ENCODE measurements around the gene PNLIPRP2. TPM values are rescaled to one million over a fixed set of nuclear protein-coding genes. Genes with fewer than 3 reads are reported as not detected.

PNLIPRP2 gene
- polyA plus RNA-seq, 1 donor (not counting 4 experiments of a cell fraction or from before 2014, with no cell fraction given): not detected

- no peak overlapping the region for H3K4me2 ChIP-seq (ENCODE audit: control insufficient read depth, extremely low read depth, insufficient read depth, low read depth, low read length)
- no peaks in the 10 kb centered on the region for H3K27me3 ChIP-seq (ENCODE audit: control insufficient read depth, extremely low read depth, insufficient read depth, low read length)
- no peaks in the 10 kb centered on the region for H3K79me2 ChIP-seq (ENCODE audit: control insufficient read depth, insufficient read depth, low read length)
- H2AFZ ChIP-seq (ENCODE audit: control insufficient read depth, low read length): no peak overlapping the region
- DNase-seq (ENCODE audit: low read depth, low spot score) (no peak), FAIRE-seq (no peak)
- no peaks in the 10 kb centered on the region for H4K20me1 ChIP-seq (ENCODE audit: control insufficient read depth, extremely low read depth, insufficient read depth, low read length)
- no peaks in the 10 kb centered on the region for H3K9me3 ChIP-seq (ENCODE audit: control insufficient read depth, low read depth, low read length)
- no peak for TF ChIP-seq EZH2 (IDR thresholded peaks at IDR 0.05; ENCODE audit: low read length)
- TF ChIP-seq CTCF (optimal IDR thresholded peaks at IDR 0.05 in 1 of 3, IDR thresholded peaks at IDR 0.05 in 1 of 3, conservative IDR thresholded peaks at IDR 0.05 in 1 of 3; ENCODE audit: extremely low read depth in 1 of 3, insufficient read depth in 2 of 3, low read length in 3 of 3): no peak
- dilution Hi-C loops (cut with MboI; ENCODE audit: extremely low pct_ligation_motif_present, low sequenced_read_pairs): no loop called here
- no peaks in the 10 kb centered on the region for H3K4me1 ChIP-seq (ENCODE audit: control insufficient read depth, extremely low read depth, insufficient read depth, low read length)
- no peak overlapping the region for H3K9ac ChIP-seq (ENCODE audit: control insufficient read depth, extremely low read depth, insufficient read depth, low read length)
- no peaks in the 10 kb centered on the region for H3K36me3 ChIP-seq (ENCODE audit: control insufficient read depth in 2 of 2, extremely low read depth in 1 of 2, insufficient read depth in 2 of 2, low read length in 2 of 2)
- no peak overlapping the region for H3K4me3 ChIP-seq (ENCODE audit: control insufficient read depth in 2 of 3, extremely low read depth in 1 of 3, insufficient read depth in 2 of 3, low read depth in 1 of 3, low read length in 3 of 3)
- no peak overlapping the region for H3K27ac ChIP-seq (ENCODE audit: control insufficient read depth, insufficient read depth, low read length)
- no peaks in the 10 kb centered on the region for H3K9me1 ChIP-seq (ENCODE audit: control insufficient read depth, extremely low read depth, insufficient read depth, low read length)
Measured at GRCh38 chr10:116663342-116663741, 42.6 kb downstream of the PNLIPRP2 start.

GRCh38 chr10:116664631-116665030 lies 43.9 kb downstream of the PNLIPRP2 start:
- H3K9me1 ChIP-seq (ENCODE audit: control insufficient read depth, extremely low read depth, insufficient read depth, low read length): no peaks in the 10 kb centered on the region
- no peak for DNase-seq (ENCODE audit: low read depth, low spot score)
- H3K79me2 ChIP-seq (ENCODE audit: control insufficient read depth, insufficient read depth, low read length): no peaks in the 10 kb centered on the region
- no peak overlapping the region for H3K4me2 ChIP-seq (ENCODE audit: control insufficient read depth, extremely low read depth, insufficient read depth, low read depth, low read length)
- H3K27ac ChIP-seq (ENCODE audit: control insufficient read depth, insufficient read depth, low read length): no peak overlapping the region
- no peaks in the 10 kb centered on the region for H4K20me1 ChIP-seq (ENCODE audit: control insufficient read depth, extremely low read depth, insufficient read depth, low read length)
- no peaks in the 10 kb centered on the region for H3K9me3 ChIP-seq (ENCODE audit: control insufficient read depth, low read depth, low read length)
- no peaks in the 10 kb centered on the region for H3K27me3 ChIP-seq (ENCODE audit: control insufficient read depth, extremely low read depth, insufficient read depth, low read length)
- dilution Hi-C loops (cut with MboI; ENCODE audit: extremely low pct_ligation_motif_present, low sequenced_read_pairs): no loop called here
- FAIRE-seq: no peak
- TF ChIP-seq EZH2 (IDR thresholded peaks at IDR 0.05; ENCODE audit: low read length) (no peak), CTCF (optimal IDR thresholded peaks at IDR 0.05 in 1 of 3, IDR thresholded peaks at IDR 0.05 in 1 of 3, conservative IDR thresholded peaks at IDR 0.05 in 1 of 3; ENCODE audit: extremely low read depth in 1 of 3, insufficient read depth in 2 of 3, low read length in 3 of 3) (no peak)
- H3K36me3 ChIP-seq (ENCODE audit: control insufficient read depth in 2 of 2, extremely low read depth in 1 of 2, insufficient read depth in 2 of 2, low read length in 2 of 2): no peaks in the 10 kb centered on the region
- H2AFZ ChIP-seq (ENCODE audit: control insufficient read depth, low read length): no peak overlapping the region
- H3K9ac ChIP-seq (ENCODE audit: control insufficient read depth, extremely low read depth, insufficient read depth, low read length): no peak overlapping the region
- H3K4me3 ChIP-seq (ENCODE audit: control insufficient read depth in 2 of 3, extremely low read depth in 1 of 3, insufficient read depth in 2 of 3, low read depth in 1 of 3, low read length in 3 of 3): no peak overlapping the region
- H3K4me1 ChIP-seq (ENCODE audit: control insufficient read depth, extremely low read depth, insufficient read depth, low read length): peaks cover 2% of the 10 kb centered on the region
